Measurements from ENCODE around the gene CCDC97. TPM values are rescaled to one million over a fixed set of nuclear protein-coding genes. Genes with fewer than 3 reads are reported as not detected.

The CCDC97 gene
- total RNA-seq, 2 donors from 2014 or later, result 35.1 to 40.9 TPM

- ATAC-seq (replicated peaks), result no peak
- Mint-ChIP-seq H3K4me3 (peak overlapping the region; percentile 97), H3K4me1 (peaks cover 61% of the 10 kb centered on the region), H3K36me3 (ENCODE audit: low read depth) (peaks cover 100% of the 10 kb centered on the region), H3K27ac (peak overlapping the region; percentile 99), H3K9me3 (no peaks in the 10 kb centered on the region), H3K27me3 (no peaks in the 10 kb centered on the region)
Observed at GRCh38 chr19:41305927-41306793, 3.8 kb upstream of the CCDC97 start.

- no peak for ATAC-seq (replicated peaks)
- peaks cover 57% of the 10 kb centered on the region for H3K4me1 Mint-ChIP-seq
Observed at GRCh38 chr19:41307090-41307875, 2.7 kb upstream of the CCDC97 start.

DNA sequence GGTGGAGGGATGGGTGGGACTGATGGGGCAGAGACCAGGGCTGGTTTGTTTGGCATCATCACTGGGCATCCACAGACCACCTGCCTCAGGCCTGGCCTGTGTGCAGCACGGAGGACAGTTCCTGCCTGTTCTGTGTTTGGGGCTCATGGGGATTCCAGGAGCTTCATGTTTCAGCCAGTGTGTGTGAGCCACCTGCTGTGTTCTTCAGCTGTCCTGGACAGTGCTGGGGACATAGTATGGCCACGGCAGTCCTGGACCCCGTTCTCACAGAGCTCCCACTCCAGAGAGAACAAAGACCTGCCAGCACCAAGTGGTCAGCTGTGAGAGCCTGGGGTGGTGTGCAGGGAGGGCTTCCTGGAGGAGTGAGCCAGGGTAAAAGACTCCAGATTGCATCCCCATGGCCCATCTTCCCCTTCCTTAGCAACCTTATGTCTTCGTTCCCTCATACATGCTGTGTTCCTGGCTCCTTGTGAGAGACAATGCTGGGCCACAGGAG is 2.0 kb upstream of the CCDC97 start:
- Mint-ChIP-seq H3K4me3 (peak overlapping the region; percentile 97), H3K27ac (peak overlapping the region; percentile 99), H3K36me3 (ENCODE audit: low read depth) (peaks cover 100% of the 10 kb centered on the region), H3K9me3 (no peaks in the 10 kb centered on the region), H3K4me1 (peaks cover 53% of the 10 kb centered on the region), H3K27me3 (no peaks in the 10 kb centered on the region)
- ATAC-seq (replicated peaks), result peak; percentile 13

More at GRCh38 chr19:41307090-41307875, 2.7 kb upstream of the CCDC97 start:
- H3K27me3 Mint-ChIP-seq, result no peaks in the 10 kb centered on the region
- peak overlapping the region; percentile 97 for H3K4me3 Mint-ChIP-seq
- peaks cover 100% of the 10 kb centered on the region for H3K36me3 Mint-ChIP-seq (ENCODE audit: low read depth)
- H3K27ac Mint-ChIP-seq, result peak overlapping the region; percentile 99
- H3K9me3 Mint-ChIP-seq, result no peaks in the 10 kb centered on the region

GRCh38 chr19:41308450-41309179 is 1.4 kb upstream of the CCDC97 start:
- ATAC-seq (replicated peaks), result peak; percentile 60
- Mint-ChIP-seq H3K36me3 (ENCODE audit: low read depth) (peaks cover 100% of the 10 kb centered on the region), H3K27ac (peak overlapping the region; percentile 99), H3K4me1 (peaks cover 59% of the 10 kb centered on the region), H3K9me3 (no peaks in the 10 kb centered on the region), H3K4me3 (peak overlapping the region; percentile 97), H3K27me3 (no peaks in the 10 kb centered on the region)

GRCh38 chr19:41309180-41310032 is 566 bp upstream of the CCDC97 start:
- Mint-ChIP-seq H3K9me3 (no peaks in the 10 kb centered on the region), H3K27ac (peak overlapping the region; percentile 99), H3K4me1 (peaks cover 57% of the 10 kb centered on the region), H3K4me3 (peak overlapping the region; percentile 97), H3K36me3 (ENCODE audit: low read depth) (peaks cover 100% of the 10 kb centered on the region), H3K27me3 (no peaks in the 10 kb centered on the region)
- ATAC-seq (replicated peaks), result peak; percentile 14

DNA sequence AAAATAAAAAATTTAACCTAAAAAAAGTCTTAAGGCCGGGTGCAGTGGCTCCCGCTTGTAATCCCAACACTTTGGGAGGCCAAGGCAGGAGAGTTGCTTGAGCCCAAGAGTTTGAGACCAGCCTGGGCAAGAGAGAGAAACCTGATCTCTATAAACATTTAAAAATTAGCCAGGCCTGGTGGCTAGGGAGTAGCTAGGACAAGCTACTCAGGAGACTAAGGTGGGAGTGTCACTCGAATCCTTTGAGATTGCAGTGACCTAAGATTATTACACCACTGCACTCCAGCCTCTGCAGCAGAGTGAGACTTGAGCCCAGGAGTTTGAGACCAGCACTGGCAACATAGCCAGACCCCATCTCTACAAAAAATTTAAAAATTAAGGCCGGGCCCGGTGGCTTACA is 1.1 kb downstream of the CCDC97 start:
- Mint-ChIP-seq H3K4me3 (peak overlapping the region; percentile 97), H3K36me3 (ENCODE audit: low read depth) (peaks cover 91% of the 10 kb centered on the region), H3K27me3 (no peaks in the 10 kb centered on the region), H3K27ac (peak overlapping the region; percentile 99), H3K4me1 (peaks cover 51% of the 10 kb centered on the region), H3K9me3 (no peaks in the 10 kb centered on the region)
- no peak for ATAC-seq (replicated peaks)

DNA sequence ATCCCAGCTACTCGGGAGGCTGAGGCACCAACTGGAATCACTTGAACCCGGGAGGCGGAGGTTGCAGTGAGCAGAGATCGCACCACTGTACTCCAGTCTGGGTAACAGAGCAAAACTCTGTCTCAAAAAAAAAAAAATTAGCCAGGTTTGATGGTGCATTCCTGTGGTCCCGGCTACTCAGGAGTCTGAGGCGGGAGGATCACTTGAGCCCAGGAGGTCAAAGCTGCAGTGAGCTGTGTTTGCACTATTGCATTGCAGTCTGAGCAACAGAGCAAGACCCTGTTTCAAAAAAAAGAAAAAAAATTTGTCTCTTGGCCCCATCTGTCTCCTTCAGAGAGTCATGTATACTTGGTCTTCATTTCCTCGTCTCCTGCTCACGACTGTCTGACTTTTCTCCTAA is 1.6 kb downstream of the CCDC97 start:
- H3K4me3 Mint-ChIP-seq, result peak overlapping the region; percentile 97
- no peaks in the 10 kb centered on the region for H3K27me3 Mint-ChIP-seq
- ATAC-seq (replicated peaks), result no peak
- no peaks in the 10 kb centered on the region for H3K9me3 Mint-ChIP-seq
- H3K27ac Mint-ChIP-seq, result peak overlapping the region; percentile 63
- H3K36me3 Mint-ChIP-seq (ENCODE audit: low read depth), result peaks cover 91% of the 10 kb centered on the region
- peaks cover 51% of the 10 kb centered on the region for H3K4me1 Mint-ChIP-seq

- Mint-ChIP-seq H3K4me3 (no peak overlapping the region), H3K36me3 (ENCODE audit: low read depth) (peaks cover 89% of the 10 kb centered on the region), H3K9me3 (no peaks in the 10 kb centered on the region), H3K4me1 (peaks cover 25% of the 10 kb centered on the region), H3K27ac (peak overlapping the region; percentile 31), H3K27me3 (no peaks in the 10 kb centered on the region)
- ATAC-seq (replicated peaks), result no peak
Observed at GRCh38 chr19:41316306-41316920, 6.4 kb downstream of the CCDC97 start.

- Mint-ChIP-seq H3K27ac (peak overlapping the region; percentile 12), H3K4me1 (peaks cover 20% of the 10 kb centered on the region), H3K4me3 (no peak overlapping the region), H3K36me3 (ENCODE audit: low read depth) (peaks cover 83% of the 10 kb centered on the region), H3K9me3 (no peaks in the 10 kb centered on the region), H3K27me3 (no peaks in the 10 kb centered on the region)
- ATAC-seq (replicated peaks), result peak; percentile 9
Observed at GRCh38 chr19:41318696-41319499, 8.9 kb downstream of the CCDC97 start.

DNA sequence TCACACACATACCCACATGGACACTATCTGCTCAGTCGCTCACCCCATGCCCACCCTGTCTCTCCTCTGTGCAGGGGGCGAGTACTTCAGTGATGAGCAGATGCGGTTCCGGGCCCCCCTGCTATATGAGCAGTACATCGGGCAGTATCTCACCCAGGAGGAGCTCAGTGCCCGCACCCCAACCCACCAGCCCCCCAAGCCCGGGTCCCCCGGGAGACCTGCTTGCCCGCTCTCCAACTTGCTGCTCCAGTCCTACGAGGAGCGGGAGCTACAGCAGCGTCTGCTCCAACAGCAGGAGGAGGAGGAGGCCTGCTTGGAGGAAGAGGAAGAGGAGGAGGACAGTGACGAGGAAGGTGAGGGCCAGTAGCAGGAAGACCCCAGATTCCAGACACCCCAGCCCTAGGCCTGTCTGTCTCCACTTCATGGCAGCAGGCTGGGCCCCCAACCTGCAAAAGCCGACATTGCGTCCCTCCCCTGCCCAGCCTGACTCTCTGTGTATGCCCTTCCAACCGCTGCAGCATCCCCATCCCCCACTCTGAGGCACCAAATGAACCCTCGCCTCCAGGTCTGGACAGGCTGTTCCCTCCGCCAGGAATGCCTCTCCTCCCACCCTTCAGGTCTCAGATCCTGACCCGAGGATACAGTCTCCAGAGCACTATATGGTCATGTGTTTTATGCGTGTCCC is 9.7 kb downstream of the CCDC97 start:
- Mint-ChIP-seq H3K4me1 (peaks cover 22% of the 10 kb centered on the region), H3K4me3 (no peak overlapping the region), H3K36me3 (ENCODE audit: low read depth) (peaks cover 83% of the 10 kb centered on the region), H3K9me3 (no peaks in the 10 kb centered on the region), H3K27ac (peak overlapping the region; percentile 12), H3K27me3 (no peaks in the 10 kb centered on the region)
- ATAC-seq (replicated peaks), result no peak

- no peak for ATAC-seq (replicated peaks)
- Mint-ChIP-seq H3K4me3 (no peak overlapping the region), H3K27ac (no peak overlapping the region), H3K36me3 (ENCODE audit: low read depth) (peaks cover 87% of the 10 kb centered on the region), H3K27me3 (no peaks in the 10 kb centered on the region), H3K9me3 (no peaks in the 10 kb centered on the region), H3K4me1 (peaks cover 26% of the 10 kb centered on the region)
Observed at GRCh38 chr19:41320185-41320518, 10.2 kb downstream of the CCDC97 start.

GRCh38 chr19:41320568-41320967 is 10.6 kb downstream of the CCDC97 start:
- Mint-ChIP-seq H3K9me3 (no peaks in the 10 kb centered on the region), H3K36me3 (ENCODE audit: low read depth) (peaks cover 91% of the 10 kb centered on the region), H3K27ac (no peak overlapping the region)

More at GRCh38 chr19:41320568-41320967, 10.6 kb downstream of the CCDC97 start:
- H3K4me3 Mint-ChIP-seq, result no peak overlapping the region
- peaks cover 26% of the 10 kb centered on the region for H3K4me1 Mint-ChIP-seq
- ATAC-seq (replicated peaks), result no peak
- H3K27me3 Mint-ChIP-seq, result no peaks in the 10 kb centered on the region
